ENCODE data around the gene SLC4A5.
"Not testable (repeated sequence)": the region's sequence is repeated elsewhere in the genome, so short reads cannot be mapped to it uniquely, and the experiment has no call there.

Gene SLC4A5

DNA sequence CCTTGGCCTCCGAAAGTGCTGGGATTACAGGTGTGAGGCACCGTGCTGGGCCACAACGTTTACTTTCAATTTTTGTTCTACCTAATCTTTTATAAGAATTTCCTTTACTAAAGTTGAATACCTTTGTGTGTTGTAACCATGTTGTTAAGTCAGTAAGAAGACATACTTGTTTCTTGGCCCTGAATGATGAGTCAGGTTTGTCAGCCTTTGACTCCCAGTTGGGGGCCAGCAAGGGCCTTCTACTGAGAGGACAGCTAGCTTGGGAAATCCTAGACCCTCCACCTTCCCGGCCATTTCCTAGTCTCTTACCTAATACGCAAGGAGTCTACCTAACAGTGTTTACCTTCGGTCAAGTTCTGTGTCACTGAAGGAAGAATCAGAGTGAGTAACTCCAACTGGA is 122.1 kb downstream of the SLC4A5 start:
- TF ChIP-seq, protein P1, sequence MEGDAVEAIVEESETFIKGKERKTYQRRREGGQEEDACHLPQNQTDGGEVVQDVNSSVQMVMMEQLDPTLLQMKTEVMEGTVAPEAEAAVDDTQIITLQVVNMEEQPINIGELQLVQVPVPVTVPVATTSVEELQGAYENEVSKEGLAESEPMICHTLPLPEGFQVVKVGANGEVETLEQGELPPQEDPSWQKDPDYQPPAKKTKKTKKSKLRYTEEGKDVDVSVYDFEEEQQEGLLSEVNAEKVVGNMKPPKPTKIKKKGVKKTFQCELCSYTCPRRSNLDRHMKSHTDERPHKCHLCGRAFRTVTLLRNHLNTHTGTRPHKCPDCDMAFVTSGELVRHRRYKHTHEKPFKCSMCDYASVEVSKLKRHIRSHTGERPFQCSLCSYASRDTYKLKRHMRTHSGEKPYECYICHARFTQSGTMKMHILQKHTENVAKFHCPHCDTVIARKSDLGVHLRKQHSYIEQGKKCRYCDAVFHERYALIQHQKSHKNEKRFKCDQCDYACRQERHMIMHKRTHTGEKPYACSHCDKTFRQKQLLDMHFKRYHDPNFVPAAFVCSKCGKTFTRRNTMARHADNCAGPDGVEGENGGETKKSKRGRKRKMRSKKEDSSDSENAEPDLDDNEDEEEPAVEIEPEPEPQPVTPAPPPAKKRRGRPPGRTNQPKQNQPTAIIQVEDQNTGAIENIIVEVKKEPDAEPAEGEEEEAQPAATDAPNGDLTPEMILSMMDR (IDR thresholded peaks at IDR 0.05): no peak
- no peak overlapping the region for H3K27ac ChIP-seq
- peaks cover 4% of the 10 kb centered on the region for H3K36me3 ChIP-seq
- no peaks in the 10 kb centered on the region for H3K9me3 ChIP-seq
- H3K4me1 ChIP-seq (ENCODE audit: control insufficient read depth in 1 of 2, insufficient read depth in 1 of 2, low read depth in 1 of 2, low read length in 1 of 2): peaks cover 4 to 5% of the 10 kb centered on the region in 2 experiments
- no peaks in the 10 kb centered on the region for H3K27me3 ChIP-seq
- H3K4me3 ChIP-seq (ENCODE audit: low read depth in 1 of 2, low read length in 1 of 2): no peak overlapping the region

DNA sequence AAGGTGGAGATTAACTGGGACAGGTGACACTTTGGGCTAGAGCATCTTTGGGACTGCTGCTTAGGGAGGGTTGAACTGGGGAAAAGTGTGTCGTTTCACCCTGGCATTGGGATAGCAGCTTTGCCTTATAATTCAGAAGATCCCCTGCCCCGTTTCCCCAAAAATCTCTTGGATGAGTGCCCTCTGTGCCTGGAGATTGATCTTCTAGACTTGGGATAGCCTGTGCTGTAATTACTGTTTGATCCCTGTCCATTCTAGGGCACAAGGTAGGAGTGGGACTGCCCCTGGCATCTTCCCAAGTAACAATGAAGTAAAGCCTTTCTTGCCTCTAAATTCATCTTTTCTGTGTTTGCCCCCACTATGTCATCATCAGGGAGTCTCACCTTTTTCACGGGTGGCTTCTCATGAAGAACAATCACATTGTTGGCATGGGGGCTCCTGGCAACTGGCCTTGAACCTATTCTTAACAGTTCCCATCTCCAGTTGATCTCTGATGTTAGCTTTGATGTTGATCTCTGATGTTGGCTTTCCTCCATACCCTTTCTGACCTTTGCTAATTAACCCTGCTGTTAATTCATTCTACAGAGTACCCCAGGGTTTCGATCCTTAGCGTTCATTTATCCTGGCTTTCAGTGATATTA is 123.2 kb downstream of the SLC4A5 start:
- H3K9me3 ChIP-seq: no peaks in the 10 kb centered on the region

DNA sequence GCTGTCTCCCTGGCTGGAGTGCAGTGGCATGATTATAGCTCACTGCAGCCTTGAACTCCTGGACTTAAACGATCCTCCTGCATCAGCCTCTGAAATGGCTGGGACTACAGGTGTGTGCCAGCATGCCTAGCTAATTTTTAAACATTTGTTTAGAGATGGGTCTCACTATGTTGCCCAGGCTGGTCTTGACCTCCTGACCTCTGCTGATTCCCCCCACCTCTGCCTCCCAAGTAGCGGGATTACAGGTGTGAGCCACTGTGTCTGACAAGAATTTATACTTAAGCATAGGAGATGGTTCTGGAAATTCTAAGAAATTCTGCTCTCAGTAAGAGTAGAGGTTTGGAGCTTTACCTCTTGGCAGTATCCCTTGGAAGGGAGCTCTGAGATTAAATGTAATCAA is 126.6 kb downstream of the SLC4A5 start:
- Histone ChIP-seq H3K36me3 (peaks cover 16% of the 10 kb centered on the region), H3K4me1 (ENCODE audit: control insufficient read depth in 1 of 2, insufficient read depth in 1 of 2, low read depth in 1 of 2, low read length in 1 of 2) (no peaks in the 10 kb centered on the region), H3K27me3 (no peaks in the 10 kb centered on the region), H3K4me3 (ENCODE audit: low read depth in 1 of 2, low read length in 1 of 2) (no peak overlapping the region), H3K27ac (no peak overlapping the region), H3K9me3 (no peaks in the 10 kb centered on the region)
- TF ChIP-seq, protein P1 (IDR thresholded peaks at IDR 0.05): no peak

More for the DNA sequence above, 123.2 kb downstream of the SLC4A5 start:
- H3K27me3 ChIP-seq: no peaks in the 10 kb centered on the region
- peaks cover 9% of the 10 kb centered on the region for H3K36me3 ChIP-seq
- H3K4me1 ChIP-seq (ENCODE audit: control insufficient read depth in 1 of 2, insufficient read depth in 1 of 2, low read depth in 1 of 2, low read length in 1 of 2): peaks cover 4 to 5% of the 10 kb centered on the region in 2 experiments
- H3K4me3 ChIP-seq (ENCODE audit: low read depth in 1 of 2, low read length in 1 of 2): no peak overlapping the region
- TF ChIP-seq, protein P1 (IDR thresholded peaks at IDR 0.05): no peak
- H3K27ac ChIP-seq: no peak overlapping the region

GRCh38 chr2:74215771-74216170 is 127.4 kb downstream of the SLC4A5 start:
- not testable (repeated sequence) for H3K9me3 ChIP-seq; H3K27ac ChIP-seq; H3K27me3 ChIP-seq; H3K4me1 ChIP-seq (ENCODE audit: control insufficient read depth in 1 of 2, insufficient read depth in 1 of 2, low read depth in 1 of 2, low read length in 1 of 2); H3K4me3 ChIP-seq (ENCODE audit: low read depth in 1 of 2, low read length in 1 of 2)
- peaks cover 21% of the 10 kb centered on the region for H3K36me3 ChIP-seq

GRCh38 chr2:74212702-74213410 is 130.4 kb downstream of the SLC4A5 start:
- TF ChIP-seq, protein P1 (IDR thresholded peaks at IDR 0.05): no peak
- H3K36me3 ChIP-seq: peaks cover 23% of the 10 kb centered on the region

DNA sequence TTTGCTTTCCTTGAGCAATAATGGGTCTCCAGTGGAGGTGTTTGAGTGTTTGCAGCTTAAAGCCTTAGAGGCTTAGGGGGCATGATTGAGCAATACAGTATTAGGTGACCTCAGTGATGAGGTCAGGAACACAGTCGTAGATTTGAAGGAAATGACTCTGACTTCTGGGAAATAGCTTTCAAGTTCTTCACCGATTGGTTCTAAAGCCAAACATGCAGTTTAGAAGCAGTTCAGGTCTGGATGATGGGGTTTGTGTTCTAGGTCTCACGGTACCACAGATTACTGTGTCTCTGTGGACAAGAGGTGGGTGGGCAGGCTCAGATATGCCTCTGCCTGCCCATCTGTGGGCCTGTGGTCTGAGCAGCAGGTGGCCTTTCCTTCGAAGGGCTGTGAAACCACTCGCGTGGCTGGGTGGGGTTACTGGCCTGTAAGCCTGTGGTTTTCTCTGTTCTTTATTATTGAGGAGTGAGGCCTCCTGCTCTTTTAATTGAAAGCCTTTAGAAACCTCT is 137.0 kb downstream of the SLC4A5 start:
- Histone ChIP-seq H3K36me3 (peaks cover 11% of the 10 kb centered on the region), H3K4me1 (ENCODE audit: control insufficient read depth in 1 of 2, insufficient read depth in 1 of 2, low read depth in 1 of 2, low read length in 1 of 2) (peaks cover 17 to 18% of the 10 kb centered on the region in 2 experiments), H3K27me3 (no peaks in the 10 kb centered on the region), H3K9me3 (no peaks in the 10 kb centered on the region), H3K27ac (peak overlapping the region; percentile 62), H3K4me3 (ENCODE audit: low read depth in 1 of 2, low read length in 1 of 2) (peak overlapping the region in 1 of 2 experiments; percentile 1)
- TF ChIP-seq, protein P1 (IDR thresholded peaks at IDR 0.05): no peak

More at GRCh38 chr2:74212702-74213410, 130.4 kb downstream of the SLC4A5 start:
- no peaks in the 10 kb centered on the region for H3K27me3 ChIP-seq
- no peaks in the 10 kb centered on the region for H3K9me3 ChIP-seq
- H3K4me3 ChIP-seq (ENCODE audit: low read depth in 1 of 2, low read length in 1 of 2): no peak overlapping the region
- no peak overlapping the region for H3K27ac ChIP-seq
- no peaks in the 10 kb centered on the region for H3K4me1 ChIP-seq (ENCODE audit: control insufficient read depth in 1 of 2, insufficient read depth in 1 of 2, low read depth in 1 of 2, low read length in 1 of 2)

All from neutrophil (primary cell).